Middle frontal gyrus (tissue), 1 donor: ENCODE data around the gene SIAH2.
A peak's percentile ranks its signal among the peaks of the same experiment; 100 is the strongest.
"Not testable (repeated sequence)": the region's sequence is repeated elsewhere in the genome, so short reads cannot be mapped to it uniquely, and the experiment has no call there.

ENCODE experiments used
- DNase-seq: peaks from one replicate; pipeline ENCODE4 v3.0.0-alpha.2; 2015; ENCODE audit warnings: low spot score; ENCODE audit errors: extremely low spot score

The SIAH2 gene, protein sequence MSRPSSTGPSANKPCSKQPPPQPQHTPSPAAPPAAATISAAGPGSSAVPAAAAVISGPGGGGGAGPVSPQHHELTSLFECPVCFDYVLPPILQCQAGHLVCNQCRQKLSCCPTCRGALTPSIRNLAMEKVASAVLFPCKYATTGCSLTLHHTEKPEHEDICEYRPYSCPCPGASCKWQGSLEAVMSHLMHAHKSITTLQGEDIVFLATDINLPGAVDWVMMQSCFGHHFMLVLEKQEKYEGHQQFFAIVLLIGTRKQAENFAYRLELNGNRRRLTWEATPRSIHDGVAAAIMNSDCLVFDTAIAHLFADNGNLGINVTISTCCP

DNA sequence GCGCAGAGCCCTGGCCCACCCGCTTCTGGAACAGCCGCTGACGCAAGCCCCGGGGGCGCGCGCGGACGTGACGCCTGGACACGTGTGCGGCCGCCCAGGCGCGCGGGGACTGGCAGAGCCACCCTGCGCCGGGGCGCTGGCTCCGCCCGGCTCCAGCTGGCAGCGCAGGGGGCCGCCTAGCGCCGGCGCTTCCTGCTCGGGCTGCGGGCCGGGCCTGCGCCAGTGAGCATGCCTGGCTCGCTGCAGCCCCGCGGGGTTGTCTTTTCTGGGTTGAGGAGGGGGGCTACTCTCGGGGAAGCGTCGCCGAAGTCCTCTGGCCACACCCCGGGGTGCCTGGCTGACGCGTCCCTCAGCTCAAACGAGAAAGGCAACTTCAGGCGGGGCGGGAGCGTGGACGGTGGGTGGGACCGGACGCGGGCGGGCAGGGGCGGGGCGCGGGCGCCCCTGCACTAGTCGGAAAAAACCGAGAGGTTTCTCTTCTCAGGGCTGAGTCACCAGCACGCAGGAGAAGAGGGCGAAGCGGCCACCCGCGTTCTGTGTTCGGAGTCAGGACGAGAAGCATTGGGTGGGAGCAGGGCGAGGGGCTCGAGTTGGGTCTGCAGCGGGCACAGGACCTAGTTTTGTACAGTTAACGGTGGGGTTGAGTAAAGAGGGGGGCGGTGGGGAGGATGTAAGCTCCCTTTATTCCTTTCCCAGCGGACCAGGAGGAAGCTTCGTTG, at the start of gene SIAH2:
SIAH2 (minus strand) TSS at position 48 of the 719 bp plus-strand sequence. CDS start 320 bp downstream, outside the sequence.
- DNase-seq: peak; percentile 93

DNA sequence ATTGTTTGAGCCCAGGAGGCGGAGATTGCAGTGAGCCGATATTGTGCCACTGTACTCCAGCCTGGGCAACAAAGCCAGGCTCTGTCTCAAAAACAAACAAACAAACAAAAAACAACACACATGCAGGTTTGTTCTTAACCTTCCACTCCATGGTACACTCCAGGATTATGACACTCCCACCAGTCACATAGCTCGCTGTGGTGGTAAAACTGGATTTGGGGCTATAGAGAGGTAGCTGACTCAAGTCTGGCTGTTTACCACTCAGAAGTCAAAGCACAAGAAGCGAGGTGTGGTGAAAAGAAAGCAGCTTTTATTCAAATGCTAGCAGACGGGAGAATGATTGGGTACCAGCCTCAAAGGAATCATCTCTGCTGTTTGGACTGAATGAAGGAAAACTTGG, 49.0 kb upstream of the SIAH2 start:
- DNase-seq: no peak

DNA sequence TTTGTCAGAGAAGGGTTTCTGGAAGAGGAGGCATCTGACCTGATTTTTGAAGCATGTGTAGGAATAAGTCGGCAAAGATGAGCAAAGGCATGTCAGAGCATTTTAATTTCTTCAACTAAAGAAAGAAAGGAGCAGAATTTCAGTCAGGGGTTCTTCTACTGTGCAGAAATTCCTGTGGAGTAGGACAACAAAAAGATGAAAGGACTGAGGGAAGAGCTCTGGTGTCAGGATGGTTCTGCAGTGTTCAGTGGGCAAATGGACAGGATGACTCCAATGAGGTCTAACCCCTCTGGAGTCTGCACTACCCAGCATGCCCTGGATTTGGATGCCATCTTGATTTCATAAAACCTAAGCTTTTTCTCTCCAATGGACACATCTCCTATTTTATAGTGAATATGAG, 47.7 kb upstream of the SIAH2 start:
- DNase-seq: no peak

DNA sequence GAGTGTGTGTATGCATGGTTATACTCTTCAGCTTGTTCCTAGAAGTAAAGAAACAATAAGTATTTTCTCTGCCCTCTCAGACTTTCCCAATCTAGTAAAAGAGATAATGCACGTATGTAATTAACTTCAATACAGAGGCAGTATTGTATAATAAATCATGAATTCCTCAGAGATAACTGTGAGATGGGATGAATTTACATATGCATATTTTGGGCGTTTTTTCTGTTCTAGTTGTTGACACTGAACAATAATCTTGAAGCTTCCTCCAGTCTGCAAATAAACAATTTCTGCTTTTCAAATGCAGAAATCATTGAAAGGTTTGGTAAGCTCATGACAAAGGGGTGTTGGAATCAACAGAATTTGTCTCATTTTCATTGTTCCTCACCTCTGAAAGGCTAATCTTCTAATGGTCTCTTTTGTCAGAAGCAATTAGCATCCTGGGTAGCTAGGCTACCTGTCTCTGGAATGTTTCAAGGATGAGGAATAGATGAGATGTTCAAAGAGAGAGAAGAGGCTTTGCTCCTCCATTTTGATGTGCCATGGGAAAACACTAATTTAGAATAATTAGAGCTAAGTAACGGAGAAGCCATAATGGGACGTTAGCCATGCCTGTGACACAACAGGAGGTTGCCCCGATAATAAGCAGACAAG, 43.3 kb upstream of the SIAH2 start:
- no peak for DNase-seq

DNA sequence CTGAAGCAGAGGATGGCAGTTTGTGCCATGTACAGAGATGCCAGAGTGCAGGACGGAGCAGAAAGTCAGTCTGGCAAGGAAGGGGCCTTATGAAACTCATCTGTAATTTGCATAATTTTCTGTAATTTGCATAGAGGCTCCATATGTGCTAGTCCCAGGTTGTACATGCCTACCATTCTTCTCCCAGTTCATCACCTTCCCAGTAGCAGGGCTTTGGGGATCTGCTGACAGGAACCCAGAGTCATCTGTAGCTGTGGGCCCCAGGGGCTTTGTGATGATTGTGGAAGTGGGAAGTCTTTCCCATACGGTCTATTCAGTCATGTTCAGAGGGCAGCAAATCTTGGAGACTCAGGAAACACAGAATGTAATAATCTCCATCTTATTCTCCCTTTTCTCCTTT, 42.4 kb upstream of the SIAH2 start:
- DNase-seq: no peak

DNA sequence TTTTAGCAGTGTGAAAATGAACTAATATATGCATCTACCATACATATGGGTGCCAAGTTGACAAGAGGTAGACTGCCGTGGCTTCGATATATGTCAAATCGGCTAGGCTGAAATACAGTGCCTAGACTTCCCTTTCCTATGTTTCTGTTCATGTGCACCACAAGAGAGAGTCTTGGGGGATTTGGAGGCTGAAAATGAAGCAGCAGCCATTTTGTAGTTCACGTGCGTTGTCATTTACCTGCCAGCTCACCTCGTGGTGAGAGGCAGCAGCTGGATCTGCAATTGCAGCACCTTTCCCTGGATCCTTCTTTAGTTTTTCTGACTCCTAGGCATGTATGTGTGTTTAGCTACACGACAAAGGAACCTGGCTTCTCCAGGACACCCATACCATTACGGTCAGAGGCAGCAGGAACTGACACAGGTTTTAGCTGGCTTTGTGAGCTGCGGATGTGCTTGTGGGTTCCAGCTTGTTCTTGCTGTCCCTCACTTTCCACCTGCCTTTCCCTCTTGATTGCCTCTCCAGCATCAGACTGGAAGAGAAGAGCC, 40.5 kb upstream of the SIAH2 start:
- no peak for DNase-seq

DNA sequence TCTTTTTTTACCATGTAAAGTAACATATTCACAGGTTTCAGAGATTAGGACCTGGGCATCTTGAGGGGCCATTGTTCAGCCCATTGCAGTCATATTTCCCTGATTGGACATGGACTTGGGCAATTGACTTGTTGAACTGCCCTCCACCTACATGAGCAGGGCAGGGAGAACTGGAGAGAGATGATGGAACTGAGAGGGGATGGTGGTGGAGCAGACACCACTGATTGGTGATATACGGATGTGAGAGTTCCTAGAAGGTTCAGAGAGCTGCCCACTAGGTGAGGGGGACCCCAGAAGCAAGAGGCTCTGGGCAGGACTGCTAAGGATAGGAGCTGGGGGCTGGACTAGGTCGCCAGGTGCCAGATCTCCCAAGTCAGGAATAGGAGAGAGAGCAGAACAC, 37.8 kb upstream of the SIAH2 start:
- no peak for DNase-seq

DNA sequence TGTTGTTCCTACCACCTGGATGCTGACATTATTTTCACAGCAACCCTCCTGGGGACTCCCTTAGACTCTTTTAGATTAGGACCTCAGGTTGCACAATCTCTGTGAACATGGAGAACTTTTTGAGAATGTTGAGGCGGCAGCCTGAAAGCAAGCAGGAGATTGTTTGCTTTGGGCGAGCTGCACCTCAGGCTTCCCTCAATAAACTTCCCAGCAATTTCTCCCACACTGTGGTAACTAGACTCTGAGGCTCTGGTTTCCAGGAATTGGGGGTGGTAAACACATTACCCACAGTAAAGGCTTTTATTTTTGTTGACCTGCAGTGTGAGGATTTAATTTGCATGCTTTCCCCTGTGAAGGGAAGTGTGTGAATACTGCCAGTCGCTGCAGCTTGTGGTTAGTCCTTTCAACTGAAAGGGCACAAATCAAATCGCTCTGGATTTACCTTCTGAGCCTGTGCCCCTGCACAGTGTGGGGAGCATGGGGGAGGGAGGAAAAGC, 35.2 kb upstream of the SIAH2 start:
- DNase-seq: no peak

DNA sequence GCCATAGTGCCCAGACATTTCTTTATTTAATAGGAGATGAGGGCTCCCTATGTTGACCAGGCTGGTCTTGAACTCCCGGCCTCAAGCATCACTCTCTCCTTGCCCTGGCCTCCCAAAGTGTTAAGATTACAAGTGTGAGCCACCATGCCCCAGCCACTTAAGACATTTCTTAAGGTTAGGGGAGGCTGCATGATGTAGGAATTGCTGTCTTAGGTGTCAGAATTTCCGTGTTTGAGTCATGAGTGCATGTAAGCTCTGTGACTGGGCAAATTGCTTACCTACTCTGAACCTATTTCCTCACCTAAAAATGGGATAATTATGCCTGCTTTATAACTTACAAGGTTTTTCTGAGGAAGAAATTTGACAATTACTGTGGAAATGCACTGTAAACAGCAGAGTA, 34.2 kb upstream of the SIAH2 start:
- DNase-seq: no peak

DNA sequence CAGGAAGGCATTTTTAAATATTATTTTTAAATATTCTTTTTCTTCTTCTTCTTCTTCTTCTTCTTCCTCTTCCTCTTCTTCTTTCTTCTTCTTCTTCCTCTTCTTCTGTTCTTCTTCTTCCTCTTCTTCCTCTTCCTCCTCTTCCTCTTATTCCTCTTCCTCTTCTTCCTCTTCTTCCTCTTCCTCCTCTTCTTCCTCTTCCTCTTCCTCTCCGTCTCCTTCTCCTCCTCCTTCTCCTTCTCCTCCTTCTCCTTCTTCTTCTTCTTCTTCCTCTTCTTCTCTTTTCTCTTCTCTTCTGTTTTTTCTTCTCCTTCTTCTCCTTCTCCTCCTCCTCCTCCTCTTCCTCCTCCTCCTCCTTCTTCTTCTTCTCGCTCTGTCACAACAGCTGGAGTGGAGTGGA, 33.6 kb upstream of the SIAH2 start:
- not testable (repeated sequence) for DNase-seq

DNA sequence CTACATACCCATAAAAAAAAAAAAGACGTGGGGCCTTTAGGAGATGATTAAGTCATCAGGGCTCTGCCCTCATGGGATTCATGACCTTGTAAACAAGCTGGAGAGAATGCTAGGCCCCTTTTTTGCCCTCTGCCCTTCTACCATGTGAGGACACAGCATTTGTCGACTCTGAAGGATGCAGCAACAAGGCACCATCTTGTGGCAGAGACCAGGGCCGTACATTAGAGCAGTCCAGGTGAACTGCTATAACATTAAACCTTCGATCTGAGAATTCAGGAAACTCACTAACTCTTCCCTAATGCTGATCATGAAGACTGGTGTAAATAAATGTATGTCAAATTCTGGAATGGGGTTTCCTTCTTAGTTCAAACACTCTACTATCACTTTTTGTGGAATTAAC, 30.7 kb upstream of the SIAH2 start:
- DNase-seq: no peak

DNA sequence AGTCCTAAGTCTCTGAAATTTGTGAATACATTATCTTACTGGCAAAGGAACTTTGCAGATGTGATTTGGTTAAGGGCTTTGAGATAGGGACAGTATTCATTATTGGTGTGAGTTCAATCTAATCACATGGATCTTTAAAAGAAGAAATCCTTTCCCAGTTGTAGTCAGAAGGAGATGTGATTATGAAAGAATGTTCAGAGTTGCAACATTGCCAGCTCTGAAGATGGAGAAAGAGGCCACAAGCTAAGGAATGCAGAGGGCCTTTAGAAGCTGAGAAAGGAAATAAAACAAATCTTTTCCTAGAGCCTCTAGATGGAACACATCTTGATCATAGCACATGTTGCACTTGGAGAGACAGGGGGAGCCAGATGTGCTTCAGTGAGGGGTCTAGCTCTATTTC, 27.7 kb upstream of the SIAH2 start:
- DNase-seq: no peak

DNA sequence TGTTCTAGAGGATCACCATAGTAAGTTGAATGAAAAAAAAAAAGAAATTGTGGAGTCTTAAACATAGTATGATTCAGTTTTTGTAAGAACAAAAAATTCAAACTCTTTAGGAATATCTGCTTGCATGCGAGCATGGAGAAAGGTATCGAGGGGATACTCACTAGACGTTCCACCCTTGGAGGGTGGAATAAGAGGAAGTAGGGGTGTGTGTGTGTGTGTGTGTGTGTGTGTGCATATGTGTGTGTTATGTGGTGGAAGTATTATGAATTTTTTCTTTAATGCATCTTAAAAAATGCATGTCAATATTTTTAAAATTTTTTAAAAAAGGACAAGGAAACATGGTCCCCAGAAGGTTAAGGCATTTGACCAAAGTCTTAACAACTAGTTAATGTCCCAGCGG, 26.5 kb upstream of the SIAH2 start:
- no peak for DNase-seq

DNA sequence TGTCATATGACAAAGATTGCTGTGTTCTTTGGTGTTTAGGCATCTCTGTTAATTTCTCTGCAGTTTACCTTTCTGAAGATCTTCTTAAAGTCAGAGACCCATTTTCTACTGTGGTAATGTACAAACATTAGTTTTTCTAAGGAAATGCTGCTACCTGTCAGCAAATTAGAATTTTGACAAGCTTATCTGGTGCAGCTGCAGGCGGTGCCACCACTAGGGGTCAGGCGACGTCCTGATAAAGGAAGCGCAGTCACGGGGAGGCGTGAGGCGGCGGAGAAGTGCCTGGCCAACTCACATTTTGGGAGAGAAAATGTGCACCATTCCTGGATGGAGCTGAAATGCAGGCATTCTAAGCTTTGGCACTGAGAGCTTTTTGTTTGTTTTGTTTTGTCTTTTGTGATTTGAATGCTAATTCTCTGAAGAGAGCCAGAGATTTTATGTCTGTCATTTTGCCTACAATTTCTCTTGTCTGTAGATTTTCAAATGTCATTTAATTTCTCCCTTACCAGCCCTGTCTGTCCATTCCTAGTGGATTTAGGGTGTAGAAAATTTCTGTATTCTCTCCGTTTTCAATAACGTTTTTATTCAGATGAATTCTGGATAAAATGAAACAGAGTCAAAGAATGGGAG, 24.9 kb upstream of the SIAH2 start:
- DNase-seq: peak; percentile 80

DNA sequence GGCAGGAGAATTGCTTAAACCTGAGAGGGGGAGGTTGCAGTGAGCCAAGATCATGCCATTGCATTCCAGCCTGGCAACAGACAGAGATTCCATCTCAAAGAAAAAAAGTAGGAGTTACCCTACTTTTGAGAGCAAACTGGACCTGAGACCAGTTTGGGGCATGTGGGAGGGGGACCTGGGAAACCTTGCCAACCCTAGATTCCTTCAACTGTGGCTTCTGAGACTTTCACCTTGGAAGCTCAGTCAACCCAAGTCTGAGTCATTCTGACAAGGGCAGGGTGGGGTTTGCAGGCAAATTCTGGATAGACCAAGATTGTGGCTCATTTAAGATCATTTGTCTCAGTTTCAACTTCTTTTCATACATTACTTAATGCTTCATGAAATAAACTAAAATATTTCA, 23.8 kb upstream of the SIAH2 start:
- no peak for DNase-seq

DNA sequence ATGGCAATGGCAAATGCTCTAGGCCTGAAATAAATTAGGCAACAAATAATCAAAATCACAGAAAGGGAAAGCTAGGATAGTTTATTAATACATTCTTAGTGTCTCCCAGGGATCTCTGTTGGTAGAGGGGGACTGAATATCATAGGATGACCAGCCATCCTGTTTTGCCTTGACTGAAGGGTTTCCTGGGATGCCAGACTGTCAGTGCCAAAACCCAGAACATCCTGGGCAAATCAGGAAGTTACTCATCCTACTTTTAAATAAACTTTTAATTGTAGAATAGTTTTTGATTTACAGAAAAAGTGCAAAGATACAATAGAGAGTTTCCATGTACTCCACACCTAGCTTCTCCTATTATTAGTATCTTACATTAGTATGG, 21.8 kb upstream of the SIAH2 start:
- DNase-seq: no peak

DNA sequence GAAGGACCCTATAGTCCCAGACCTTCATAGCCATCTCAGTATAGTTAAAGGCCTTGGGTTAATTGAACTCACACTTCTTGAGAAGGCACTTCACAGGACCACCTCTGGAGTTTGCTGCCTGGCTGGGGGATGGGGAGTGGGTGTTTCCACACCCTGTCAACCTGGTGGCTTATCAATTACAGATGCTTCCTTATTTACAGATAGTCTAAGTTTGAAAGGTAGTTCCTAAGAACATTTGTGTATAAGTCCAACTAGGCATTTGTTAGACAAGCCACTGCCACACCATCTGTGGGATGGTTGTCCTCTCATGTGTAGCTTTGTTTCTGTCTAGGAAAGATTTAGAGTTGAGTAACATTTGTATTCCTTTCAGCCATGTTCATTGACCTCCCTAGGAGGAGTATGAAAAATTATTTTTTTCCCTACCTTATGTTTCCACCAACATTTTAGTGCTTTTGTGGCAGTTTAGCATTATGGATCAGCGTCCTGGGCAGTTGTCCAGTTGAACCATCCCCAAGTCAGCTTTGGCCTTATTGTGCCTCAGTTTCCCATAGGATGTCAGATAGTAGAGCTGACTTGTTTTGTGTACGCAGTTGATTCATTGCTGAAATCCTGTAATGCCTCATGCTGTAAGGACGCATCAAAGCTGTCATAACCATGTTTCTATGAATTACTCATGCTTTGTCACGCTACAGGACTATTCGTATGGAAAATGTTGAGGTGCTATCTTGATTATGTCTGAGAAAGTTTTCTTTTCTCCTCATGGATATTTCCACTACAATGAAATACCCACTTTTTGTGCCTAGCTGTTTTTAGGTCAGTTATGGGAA, 21.2 kb upstream of the SIAH2 start:
- no peak for DNase-seq

DNA sequence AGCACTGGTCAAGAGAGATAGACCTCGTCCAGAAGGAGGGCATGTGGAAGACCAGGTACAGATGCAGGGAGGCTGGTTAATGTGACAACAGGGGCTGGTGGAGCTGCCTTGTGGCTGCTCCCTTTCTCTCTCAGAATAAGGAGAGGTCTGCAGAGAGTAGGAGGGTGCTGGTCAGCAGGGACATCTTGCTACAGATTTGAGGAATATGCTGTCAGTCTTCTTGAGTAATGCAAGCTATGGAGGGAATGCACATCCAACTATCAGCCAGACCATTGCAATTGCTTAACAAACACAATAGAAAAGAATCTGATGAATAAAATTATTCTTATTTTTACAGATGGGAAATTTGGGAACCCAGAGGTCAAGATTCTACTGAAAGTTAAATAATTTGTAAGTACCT, 20.3 kb upstream of the SIAH2 start:
- DNase-seq: no peak

DNA sequence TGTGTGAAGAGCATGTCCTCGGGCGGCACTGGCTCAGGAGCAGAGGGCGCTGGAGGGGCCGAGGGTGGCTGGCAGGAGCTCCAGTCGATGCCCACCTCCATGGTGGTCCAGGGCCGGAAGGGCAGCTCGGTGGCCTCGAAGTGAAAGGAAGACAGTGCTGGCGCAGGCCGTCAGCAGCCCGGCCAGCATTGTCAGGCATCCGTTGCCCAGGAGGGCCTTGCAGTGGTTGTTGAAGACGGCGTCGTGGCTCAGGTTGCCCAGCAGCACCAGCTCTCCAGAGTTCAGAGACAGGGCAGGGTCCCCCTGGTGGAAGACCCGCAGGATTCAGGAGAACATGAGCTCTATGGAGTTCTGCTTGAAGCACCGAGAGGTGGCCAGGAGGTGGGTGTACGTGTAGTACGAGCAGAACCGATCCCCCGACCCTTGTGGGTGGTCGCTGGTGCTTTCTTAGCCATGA, 16.5 kb upstream of the SIAH2 start:
- no peak for DNase-seq

DNA sequence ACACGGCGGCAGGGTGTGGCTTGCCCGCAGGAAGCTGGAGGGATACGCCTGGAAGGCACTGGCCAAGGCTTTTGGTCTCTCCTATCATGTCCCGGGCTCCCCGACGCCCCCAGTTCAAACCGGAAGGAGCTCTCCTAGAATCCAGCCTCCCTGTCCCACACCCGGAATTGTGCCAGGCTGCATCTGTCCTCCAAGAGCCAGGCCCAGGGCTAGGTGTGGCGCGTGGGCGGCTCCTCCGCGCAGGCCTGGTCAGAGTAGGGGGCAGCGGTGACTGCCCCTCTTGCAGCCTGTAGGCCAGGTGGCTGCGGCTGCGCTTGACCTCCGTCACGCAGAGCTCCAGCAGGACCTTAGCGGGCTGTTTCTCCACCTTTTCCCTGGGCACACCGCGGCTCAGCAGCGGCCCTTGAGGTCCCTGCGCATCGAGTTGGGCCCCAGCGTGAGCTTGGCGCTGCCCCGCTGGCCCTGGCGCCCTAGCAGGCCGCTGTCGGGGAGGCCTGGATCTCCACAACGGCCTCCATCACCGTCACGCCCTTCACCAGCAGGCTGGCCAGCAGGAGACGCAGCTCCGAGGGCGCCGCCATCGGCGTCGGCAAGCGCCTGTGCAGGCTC, 15.9 kb upstream of the SIAH2 start:
- no peak for DNase-seq
